ENCODE measurements around the gene SLC35F5. TPM values are rescaled to one million over a fixed set of nuclear protein-coding genes. Genes with fewer than 3 reads are reported as not detected.

SLC35F5 gene, protein sequence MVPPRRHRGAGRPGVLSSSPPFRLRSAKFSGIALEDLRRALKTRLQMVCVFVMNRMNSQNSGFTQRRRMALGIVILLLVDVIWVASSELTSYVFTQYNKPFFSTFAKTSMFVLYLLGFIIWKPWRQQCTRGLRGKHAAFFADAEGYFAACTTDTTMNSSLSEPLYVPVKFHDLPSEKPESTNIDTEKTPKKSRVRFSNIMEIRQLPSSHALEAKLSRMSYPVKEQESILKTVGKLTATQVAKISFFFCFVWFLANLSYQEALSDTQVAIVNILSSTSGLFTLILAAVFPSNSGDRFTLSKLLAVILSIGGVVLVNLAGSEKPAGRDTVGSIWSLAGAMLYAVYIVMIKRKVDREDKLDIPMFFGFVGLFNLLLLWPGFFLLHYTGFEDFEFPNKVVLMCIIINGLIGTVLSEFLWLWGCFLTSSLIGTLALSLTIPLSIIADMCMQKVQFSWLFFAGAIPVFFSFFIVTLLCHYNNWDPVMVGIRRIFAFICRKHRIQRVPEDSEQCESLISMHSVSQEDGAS
- total RNA-seq: 140 and 203 TPM in 2 replicates

GRCh38 chr2:113756355-113757137 lies at the start of gene SLC35F5:
TSS of gene SLC35F5 (minus strand) at chr2:113756642. CDS start at chr2:113756409, 233 bp downstream.

Other genes with a start within 250 kb of the SLC35F5 start
- gene RABL2A, start 129.4 kb downstream of the SLC35F5 start, total RNA-seq: 7.6 and 7.7 TPM in 2 replicates
- 367 and 472 TPM in 2 replicates for gene ACTR3, start 133.4 kb upstream of the SLC35F5 start, total RNA-seq